SU-DHL-6 (cell line): Measurements from ENCODE around the gene ZNF519.

Source experiments
- EZH2phosphoT487 ChIP-seq: fragments of 200-600 bp; sonication (generic), shearing (Covaris generic); conservative IDR thresholded peaks from 2 replicates; pipeline ENCODE4 v1.6.1; 2018; ENCODE audit warnings: mild to moderate bottlenecking, antibody characterized with exemption, low read length, moderate library complexity, mixed read lengths
- TF ChIP-seq, protein P1 (sequence below): fragments of 200-600 bp; sonication (generic); IDR thresholded peaks from one replicate; pipeline ENCODE4 v1.5.1; 2017; ENCODE audit warnings: antibody characterized with exemption, mild to moderate bottlenecking, low read length, moderate library complexity; ENCODE audit not compliant: insufficient read depth, poor library complexity, severe bottlenecking

DNA sequence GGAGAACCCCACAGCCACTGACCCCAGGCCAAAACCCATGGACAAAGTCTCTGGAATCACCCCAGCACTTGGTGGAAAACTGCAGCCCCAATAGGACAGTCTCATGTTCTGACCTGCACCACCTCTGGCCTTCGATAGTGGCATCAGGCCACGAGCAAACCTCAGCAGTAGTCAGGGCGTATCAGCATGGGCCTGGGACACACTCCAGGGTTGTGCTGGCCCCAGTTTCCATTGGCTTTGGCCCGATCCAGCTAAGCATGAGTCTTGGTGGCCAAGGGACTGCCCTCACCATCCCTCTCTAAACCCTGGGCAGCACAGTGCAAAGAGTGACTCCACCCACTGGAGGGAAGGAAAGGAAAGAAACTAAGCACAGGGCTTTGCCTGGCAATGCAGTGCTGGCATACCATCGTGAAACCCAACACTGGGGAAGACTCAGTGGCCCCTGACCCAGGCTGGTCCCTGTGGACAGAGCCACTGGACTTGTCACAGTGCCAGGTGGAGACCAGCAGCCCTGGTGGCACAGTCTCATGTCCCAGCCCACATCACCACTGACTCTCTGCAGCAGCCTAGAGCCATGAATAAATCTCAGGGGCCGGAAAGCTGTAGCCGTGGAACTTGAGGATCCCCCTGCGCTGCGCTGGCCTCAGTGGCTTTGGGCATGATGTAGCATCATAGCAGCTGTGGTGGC is 46.3 kb downstream of the ZNF519 start:
- TF ChIP-seq, protein P1, sequence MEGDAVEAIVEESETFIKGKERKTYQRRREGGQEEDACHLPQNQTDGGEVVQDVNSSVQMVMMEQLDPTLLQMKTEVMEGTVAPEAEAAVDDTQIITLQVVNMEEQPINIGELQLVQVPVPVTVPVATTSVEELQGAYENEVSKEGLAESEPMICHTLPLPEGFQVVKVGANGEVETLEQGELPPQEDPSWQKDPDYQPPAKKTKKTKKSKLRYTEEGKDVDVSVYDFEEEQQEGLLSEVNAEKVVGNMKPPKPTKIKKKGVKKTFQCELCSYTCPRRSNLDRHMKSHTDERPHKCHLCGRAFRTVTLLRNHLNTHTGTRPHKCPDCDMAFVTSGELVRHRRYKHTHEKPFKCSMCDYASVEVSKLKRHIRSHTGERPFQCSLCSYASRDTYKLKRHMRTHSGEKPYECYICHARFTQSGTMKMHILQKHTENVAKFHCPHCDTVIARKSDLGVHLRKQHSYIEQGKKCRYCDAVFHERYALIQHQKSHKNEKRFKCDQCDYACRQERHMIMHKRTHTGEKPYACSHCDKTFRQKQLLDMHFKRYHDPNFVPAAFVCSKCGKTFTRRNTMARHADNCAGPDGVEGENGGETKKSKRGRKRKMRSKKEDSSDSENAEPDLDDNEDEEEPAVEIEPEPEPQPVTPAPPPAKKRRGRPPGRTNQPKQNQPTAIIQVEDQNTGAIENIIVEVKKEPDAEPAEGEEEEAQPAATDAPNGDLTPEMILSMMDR, result no peak
- no peak for TF ChIP-seq EZH2phosphoT487
